ENCODE data around the gene ZNF135.

- no peak for TF ChIP-seq CTCF (conservative IDR thresholded peaks at IDR 0.05)
- TF ChIP-seq ZFX (IDR thresholded peaks at IDR 0.05): no peak
These were observed 16.4 kb upstream of the ZNF135 start for GRCh38 chr19:58042495-58043340.
